COLO829 (cell line): ENCODE data around the gene PHOSPHO2.

Experiments used
- DNase-seq: peaks from one replicate; pipeline ENCODE4 v3.0.0; 2012; ENCODE audit warnings: low spot score

The PHOSPHO2 gene

GRCh38 chr2:169716938-169717690, 22.8 kb downstream of the PHOSPHO2 start:
- no peak for DNase-seq

DNA sequence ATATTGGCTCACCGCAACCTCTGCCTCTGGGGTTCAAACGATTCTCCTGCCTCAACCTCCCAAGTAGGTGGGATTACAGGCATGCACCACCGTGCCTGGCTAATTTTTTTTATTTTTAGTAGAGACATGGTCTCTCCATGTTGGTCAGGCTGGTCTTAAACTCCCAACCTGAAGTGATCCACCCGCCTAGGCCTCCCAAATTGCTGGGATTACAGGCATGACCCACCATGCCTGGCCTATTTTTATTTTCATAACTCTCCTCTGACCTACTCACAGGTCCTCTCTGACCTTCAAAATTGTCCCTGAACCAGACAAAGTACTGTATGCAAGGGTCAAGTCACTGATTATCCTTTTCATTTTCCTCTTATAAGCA, 23.4 kb downstream of the PHOSPHO2 start:
- DNase-seq, result no peak

DNA sequence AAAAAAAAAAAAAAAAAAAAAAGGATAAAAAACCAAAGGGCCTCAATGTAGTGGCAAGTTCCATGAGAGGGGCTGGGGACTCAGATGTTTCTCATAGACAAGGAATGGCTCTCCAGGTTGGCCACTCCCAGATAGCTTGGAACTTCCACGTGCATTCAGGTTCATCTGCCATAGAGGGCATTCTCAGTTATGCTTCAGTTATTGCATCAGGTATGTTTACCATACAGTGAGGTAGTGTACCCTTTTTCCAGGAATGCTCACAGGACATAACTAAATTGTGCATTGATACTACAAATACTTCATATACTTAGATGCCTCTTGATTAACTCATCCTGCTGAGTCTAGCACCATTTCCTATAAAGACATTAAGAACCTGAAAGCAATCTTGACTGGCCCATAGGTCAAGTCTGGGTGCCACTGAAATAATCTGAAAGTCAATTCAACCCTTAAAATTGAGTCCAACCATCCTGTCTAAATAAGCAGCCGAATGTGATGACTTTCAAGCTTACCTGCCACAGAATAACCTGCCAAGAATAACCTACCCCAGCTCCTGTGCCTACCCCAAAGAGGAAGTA, 24.7 kb downstream of the PHOSPHO2 start:
- DNase-seq, result no peak

DNA sequence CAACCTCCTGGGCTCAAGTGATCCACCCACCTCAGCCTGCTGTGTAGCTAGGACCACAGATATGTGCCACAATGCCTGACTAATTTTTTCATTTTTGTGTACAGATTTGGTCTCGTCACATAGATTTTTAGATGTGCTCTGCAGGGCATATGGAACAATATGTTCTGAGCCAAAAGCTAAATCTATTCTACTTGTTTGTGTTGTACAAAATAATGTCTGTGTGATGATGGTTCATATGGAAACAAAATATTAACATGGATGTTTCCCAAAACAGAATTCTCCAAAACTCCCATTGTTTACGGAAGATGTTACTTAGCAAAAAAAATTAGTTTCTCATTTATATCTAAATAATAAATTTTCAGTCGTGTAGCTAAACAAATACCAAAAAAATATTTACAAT, 26.7 kb downstream of the PHOSPHO2 start:
- DNase-seq, result no peak

DNA sequence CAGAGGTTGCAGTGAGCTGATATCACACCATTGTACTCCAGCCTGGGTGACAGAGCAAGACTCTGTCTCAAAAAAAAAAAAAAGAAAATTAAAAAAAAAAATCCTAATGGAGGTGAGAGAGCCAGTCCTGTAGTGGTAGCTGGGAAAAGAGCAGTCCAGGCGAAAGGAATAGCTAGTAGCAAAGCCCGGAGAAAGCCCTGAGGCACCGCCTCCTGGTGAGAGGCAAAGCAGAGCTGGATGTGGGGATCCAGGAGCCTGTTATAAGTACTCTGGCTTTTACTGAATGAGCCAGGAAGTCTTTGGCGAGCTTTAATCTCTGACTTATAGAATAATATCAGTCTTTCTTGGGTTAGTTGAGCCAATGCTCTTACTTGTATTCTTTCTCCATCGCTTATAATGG, 32.8 kb downstream of the PHOSPHO2 start:
- no peak for DNase-seq

DNA sequence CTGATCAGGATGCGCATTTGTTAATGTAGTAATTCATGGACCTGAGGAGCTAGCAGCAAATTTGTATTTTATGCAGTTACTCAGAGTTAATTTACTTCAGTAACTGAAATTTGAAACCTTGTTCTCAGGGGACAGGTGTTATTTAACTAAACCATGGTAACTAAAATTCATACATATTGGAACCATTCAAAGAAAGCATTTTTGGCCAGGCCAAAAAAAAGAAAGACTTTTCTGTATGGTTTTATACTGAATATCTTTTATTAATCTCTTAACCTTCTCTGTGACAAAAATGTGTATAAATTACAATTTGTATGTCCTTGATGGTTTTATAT, 35.0 kb downstream of the PHOSPHO2 start:
- DNase-seq, result no peak

- no peak for DNase-seq
Observed at GRCh38 chr2:169732075-169732474, 37.8 kb downstream of the PHOSPHO2 start.

DNA sequence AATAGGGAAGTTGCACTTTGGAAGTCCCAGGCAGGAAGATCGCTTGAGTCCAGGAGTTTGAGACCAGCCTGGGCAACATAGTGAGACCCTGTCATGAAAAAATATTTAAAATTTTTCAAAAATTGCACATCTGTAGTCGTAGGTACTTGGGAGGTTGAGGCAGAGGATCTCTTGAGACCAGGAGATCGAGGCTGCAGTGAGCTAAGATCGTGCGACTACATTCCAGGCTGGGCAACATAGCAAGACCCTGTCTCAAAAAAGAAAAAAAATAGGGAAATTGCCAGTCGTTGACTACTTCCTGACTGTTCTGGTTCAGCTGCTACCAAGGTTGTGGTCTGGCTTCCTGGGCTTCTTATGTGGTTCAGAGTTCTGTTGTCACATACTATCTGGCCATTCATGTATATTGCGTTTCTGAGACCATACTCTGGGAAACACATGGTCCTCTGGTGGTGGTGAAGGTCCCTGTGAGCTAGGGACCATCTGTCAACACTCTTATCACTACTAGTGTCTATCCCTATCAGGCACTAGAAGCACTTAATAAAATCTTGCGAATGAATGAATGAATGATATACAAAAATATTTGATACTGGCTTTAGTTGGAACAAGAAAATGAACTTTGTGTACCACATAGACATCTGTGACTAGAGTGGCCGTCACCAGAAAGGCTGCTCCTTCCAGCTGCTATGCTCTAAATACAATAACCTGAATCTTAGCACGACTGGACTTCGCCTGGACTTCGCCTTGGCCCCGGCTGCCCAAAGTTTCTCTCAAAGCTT, 38.5 kb downstream of the PHOSPHO2 start:
- DNase-seq, result no peak

GRCh38 chr2:169734169-169734847, 40.0 kb downstream of the PHOSPHO2 start:
- no peak for DNase-seq

- DNase-seq, result no peak
Observed at GRCh38 chr2:169735623-169736022, 41.4 kb downstream of the PHOSPHO2 start.

- DNase-seq, result no peak
Observed at GRCh38 chr2:169736902-169737301, 42.6 kb downstream of the PHOSPHO2 start.

DNA sequence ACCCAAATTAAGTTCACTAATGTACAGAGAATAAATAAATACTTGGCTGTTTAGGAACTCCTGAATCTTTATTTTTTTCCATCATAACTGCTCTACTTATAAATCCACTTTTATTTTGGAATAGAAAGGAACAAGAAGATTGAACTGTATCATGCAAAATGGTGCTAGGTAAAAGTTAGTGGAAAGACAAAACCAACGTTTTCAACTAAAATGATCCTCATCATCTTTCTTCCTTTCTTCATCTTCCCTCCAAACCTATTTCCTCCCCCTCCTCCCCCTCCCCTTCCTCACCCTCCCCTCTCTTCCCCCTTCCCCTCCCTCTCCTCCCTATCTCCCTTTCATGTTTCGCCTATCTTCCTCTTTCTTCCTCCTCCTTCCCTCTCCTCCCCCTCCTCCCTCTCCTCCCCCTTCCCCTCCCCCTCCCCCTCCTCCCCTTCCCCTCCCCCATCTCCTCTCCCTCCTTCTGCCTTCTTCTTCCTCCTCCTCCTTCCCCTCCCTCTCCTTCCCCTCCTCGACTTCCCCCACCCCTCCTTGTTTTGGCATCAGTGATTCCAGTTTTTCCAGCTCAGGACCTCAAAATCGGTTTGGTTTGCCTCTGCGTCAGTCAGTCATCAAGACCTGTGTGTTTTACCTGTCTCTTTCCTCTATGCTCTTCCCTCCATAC, 44.4 kb downstream of the PHOSPHO2 start:
- no peak for DNase-seq

DNA sequence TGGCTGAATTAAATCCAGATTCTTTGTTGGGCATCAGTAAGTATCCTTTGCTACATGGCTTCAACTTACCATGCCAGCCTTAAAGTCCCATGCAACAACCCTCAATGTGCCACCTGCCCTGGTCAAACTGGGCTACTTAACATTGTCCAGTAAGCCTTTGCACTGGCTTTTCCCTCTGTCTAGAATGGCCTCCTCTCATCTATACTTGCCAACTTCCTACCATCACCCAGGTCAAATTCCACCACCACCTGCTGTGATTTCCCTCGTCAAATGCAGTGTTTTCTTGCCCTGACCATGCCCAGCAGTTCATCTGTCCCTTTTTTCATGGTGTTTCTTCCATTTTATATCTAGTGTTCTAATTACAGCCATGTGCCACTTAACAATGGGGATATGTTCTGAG, 45.1 kb downstream of the PHOSPHO2 start:
- no peak for DNase-seq

GRCh38 chr2:169743549-169743948, 49.3 kb downstream of the PHOSPHO2 start:
- DNase-seq, result no peak

- DNase-seq, result no peak
Observed at GRCh38 chr2:169746240-169746639, 52.0 kb downstream of the PHOSPHO2 start.

DNA sequence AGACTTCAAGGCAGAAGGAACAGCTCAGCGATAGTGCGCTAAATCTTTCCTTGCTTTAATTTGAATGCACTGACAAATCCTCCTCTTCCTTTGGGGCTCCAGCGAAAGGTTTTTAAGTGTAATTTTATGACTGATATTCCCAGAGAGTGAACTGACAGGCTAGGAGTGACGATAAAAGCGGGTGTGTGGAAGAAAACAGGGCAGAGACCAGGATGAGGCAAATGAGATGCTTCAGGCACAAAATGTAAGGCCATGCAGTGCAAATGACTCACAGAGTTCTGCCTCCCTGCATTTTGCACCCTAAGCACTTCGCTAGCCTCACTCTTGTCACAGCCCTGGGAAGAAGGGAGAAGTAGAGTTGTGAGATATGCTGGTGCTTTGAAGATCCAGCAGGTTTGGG, 54.0 kb downstream of the PHOSPHO2 start:
- no peak for DNase-seq
